Endometrial microvascular endothelial cells (primary cell): ENCODE results near the gene TOP1. TPM values are rescaled to one million over a fixed set of nuclear protein-coding genes. Genes with fewer than 3 reads are reported as not detected.

Experiments
- in situ Hi-C: cut with HindIII; loops from 2 replicates; pipeline ENCODE4 v1.10.0; 2017; ENCODE audit warnings: low sequenced_read_pairs, low pct_unique_long_range_greater_than_20kb; ENCODE audit errors: inconsistent ontology term
- total RNA-seq: library from RNA; depleted of rRNA; stranded (reverse); fragments of >200 nt; gene quantifications from one replicate; pipeline ENCODE4 v1.2.3, GENCODE V29; 2015; ENCODE audit errors: inconsistent ontology term

The TOP1 gene
- total RNA-seq, 1 donor from 2014 or later, result 53.6 TPM

GRCh38 chr20:41080866-41081265 lies 52.2 kb downstream of the TOP1 start:
- in situ Hi-C loops, result no loop called here

- in situ Hi-C loops, result no loop called here
Observed at GRCh38 chr20:41081276-41081814, 52.7 kb downstream of the TOP1 start.

DNA sequence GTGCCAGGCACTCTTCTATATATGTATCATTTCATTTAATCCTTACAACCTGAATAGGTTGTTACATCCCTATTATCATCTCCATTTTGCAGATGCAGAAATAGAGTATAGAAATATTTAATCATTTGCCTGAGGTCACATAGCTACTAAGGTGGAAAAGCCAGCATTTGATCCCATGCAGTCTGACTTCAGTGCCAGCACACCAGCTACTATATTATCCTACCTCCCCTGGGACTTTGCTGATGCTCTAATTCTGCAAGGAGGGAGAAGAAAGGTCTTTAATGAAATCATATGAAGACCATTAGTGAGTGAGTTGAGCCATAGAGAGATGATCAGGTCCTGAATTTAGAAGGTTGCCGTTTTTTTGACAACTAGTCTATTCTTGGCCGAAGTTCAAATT lies 53.7 kb downstream of the TOP1 start:
- in situ Hi-C loops, result no loop called here

GRCh38 chr20:41085606-41086005 lies 57.0 kb downstream of the TOP1 start:
- in situ Hi-C loops, result no loop called here

GRCh38 chr20:41086402-41087324 lies 58.0 kb downstream of the TOP1 start:
- in situ Hi-C loops, result no loop called here

- in situ Hi-C loops, result no loop called here
Observed at GRCh38 chr20:41087325-41087685, 58.7 kb downstream of the TOP1 start.

- in situ Hi-C loops, result no loop called here
Observed at GRCh38 chr20:41087777-41088176, 59.2 kb downstream of the TOP1 start.

GRCh38 chr20:41089555-41089954 lies 60.9 kb downstream of the TOP1 start:
- in situ Hi-C loops, result no loop called here

GRCh38 chr20:41091927-41092326 lies 63.3 kb downstream of the TOP1 start:
- in situ Hi-C loops, result no loop called here

- in situ Hi-C loops, result no loop called here
Observed at GRCh38 chr20:41094353-41095055, 65.9 kb downstream of the TOP1 start.

DNA sequence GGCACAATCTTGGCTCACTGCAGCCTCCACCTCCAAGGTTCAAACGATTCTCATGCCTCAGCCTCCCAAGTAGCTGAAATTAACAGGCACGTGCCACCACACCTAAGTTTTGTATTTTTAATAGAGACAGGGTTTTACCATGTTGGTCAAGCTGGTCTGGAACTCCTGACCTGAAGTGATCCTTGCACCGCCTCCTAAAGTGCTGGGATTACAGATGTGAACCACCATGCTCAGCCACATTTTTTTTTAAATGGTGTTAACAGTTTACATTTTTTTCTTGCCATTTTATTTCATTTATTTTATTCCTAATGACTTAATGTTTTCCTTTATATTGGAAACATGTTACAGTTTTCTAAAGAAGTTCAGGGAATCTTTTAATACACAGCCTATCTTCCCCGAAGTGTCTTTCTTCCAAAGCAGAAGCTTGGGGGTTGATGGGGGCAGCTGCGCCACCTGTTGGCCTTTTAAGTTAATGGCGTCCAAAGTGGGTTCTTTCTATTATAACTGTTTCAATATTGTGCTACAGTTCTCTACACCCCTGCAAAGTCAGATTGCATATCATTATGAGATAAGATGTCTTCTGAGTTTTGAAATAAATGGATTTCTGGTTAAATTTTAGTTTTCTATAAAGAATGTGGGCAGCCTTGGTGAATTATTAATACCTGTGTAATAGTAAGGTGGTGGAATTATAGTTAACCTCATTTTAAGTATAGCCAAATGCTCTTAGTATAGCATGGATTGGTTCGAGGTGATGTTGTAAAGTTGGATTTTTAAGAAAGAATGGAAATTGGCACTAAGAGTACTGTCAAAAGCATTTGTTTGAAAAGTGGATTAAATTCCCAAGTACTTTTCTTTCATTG lies 66.7 kb downstream of the TOP1 start:
- in situ Hi-C loops, result no loop called here

DNA sequence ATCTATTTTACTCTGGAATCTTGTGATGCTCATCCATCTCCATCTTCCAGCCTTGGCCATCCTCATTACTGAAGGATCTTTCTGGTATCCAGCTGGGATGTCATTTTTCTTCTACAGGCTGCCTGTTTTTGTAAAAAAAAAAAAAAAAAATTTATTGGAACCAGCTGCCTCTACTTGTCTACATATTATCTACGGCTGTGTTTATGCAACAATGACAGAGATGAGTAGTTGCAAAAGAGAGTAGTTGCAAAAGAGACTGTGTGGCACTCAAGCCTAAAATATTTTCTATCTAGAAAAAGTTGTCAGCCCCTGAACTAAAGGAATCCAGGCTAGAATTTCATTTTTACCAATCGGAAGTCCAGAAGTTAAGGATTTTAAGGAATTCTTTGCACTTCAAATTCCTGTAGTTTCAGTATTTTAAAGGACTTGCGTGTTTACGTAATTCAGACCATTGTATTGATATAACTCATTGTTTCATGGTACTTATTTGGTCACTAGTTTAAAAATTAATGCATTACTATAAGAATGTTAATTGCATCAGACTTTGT lies 70.2 kb downstream of the TOP1 start:
- in situ Hi-C loops, result no loop called here

GRCh38 chr20:41100001-41100480 lies 71.4 kb downstream of the TOP1 start:
- in situ Hi-C loops, result no loop called here

DNA sequence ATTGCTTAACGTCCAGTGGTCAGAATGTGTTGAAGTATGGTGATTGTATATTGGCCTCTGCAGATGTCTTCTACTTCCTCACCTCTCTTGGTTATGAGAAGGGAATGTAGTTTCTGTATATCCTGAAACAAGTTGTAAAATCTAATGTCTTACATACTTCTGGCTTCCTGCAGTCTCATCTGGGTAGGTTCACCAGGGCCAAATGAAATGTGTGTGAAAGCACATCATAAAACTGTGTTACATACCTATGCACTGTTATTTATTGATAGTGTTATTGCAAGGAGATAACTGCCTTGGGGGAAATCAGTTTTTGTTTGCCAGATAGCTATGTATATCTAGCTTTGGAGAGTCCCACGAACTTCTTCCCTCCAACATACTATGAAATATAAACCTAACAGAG lies 73.0 kb downstream of the TOP1 start:
- in situ Hi-C loops, result no loop called here

DNA sequence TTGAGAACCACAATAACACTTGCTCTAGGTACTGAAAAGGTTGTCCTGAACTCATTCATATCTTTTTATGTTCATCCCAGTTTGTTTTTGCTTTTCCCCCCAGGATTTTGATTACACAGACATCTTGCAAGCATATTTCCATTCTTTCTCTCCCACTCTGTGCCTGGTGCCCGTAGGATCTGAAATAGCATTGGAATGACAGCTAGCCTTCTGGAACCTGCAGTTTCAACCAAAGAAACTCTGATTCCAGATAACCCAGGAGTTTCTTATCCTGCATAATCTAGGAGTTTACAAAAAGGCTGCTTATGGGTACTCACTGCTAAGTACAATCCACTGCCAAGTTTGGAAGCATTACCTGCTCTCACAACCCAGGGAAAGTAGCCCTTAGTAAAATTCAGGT lies 79.9 kb downstream of the TOP1 start:
- in situ Hi-C loops, result no loop called here

DNA sequence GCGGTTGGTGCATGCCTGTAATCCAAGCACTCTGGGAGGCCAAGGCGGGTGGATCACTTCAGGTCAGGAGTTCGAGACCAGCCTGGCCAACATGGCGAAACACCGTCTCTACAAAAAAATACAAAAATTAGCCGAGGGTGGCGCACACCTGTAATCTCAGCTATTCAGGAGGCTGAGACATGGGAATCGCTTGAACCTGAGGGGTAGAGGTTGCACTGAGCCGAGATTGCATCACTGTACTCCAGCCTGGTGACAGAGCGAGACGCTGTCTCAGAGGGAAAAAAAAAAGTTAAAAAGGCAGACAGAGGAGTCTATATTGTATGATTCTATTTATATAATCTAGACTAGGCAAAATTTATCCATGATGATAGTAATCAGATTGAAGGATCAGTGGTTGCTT lies 81.4 kb downstream of the TOP1 start:
- in situ Hi-C loops, result no loop called here

- in situ Hi-C loops, result no loop called here
Observed at GRCh38 chr20:41110930-41111577, 82.4 kb downstream of the TOP1 start.

DNA sequence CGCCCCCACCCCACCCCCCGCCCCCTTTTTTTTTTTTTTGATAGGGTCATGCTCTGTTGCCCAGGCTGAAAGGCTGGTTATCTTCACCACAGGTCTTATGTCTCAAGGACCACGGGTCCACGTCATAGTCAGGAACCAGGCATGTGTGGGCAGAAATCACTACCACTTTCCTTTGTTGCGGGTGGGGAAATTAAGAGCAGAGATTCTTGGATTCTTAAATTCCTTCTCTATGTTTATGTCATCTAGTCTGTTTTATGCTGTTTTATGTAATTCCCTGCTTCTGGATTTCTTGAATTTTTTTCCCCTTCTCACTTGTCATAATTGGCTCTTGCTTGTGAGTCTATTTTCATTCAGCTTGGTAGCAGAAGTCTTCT lies 82.9 kb downstream of the TOP1 start:
- in situ Hi-C loops, result no loop called here
